ENCODE measurements around the gene SPSB2.

GRCh38 chr12:6854036-6854435 is 19.1 kb downstream of the SPSB2 start:
- TF ChIP-seq EP300 (IDR thresholded peaks at IDR 0.05) (no peak), POLR2AphosphoS5 (IDR thresholded peaks at IDR 0.05) (no peak)

All from suprapubic skin (tissue), 4 donors.